HepG2 (cell line): ENCODE results near the gene RGR. TPM values are rescaled to one million over a fixed set of nuclear protein-coding genes. Genes with fewer than 3 reads are reported as not detected.

Source experiments
- ATAC-seq: fragments of 200-7000 bp; cut with Tn5 transposase; 3 replicates; pipeline ENCODE4 v1.9.1; 2020; ENCODE audit warnings: mild to moderate bottlenecking, moderate library complexity
- BruUV-seq: library from RNA; stranded (reverse); fragments of 400-500 nt; replicated peaks from 2 replicates; lab custom pipeline; 2021; lab: Mats Ljungman, UMichigan
- CTCF ChIA-PET: fragments of 300-600 bp; formaldehyde crosslinking; extraction: SDS; loops from one replicate; lab custom pipeline; 2021; ENCODE audit warnings: low total read pairs, inconsistent platforms, low intra/inter-chr PET ratio; lab: Yijun Ruan, JAX
- POLR2A ChIA-PET: fragments of 350-600 bp; sonication (Branson Sonifier 250); formaldehyde crosslinking; loops from one replicate; lab custom pipeline; 2020; ENCODE audit warnings: antibody characterized with exemption, inconsistent platforms; lab: Yijun Ruan, JAX
- DNase-seq: peaks from one replicate; pipeline ENCODE4 v3.0.0-alpha.2; 2015; ENCODE audit warnings: low spot score
- FAIRE-seq: peaks from 3 replicates; lab custom pipeline; 2011; peaks lifted over from hg19 to GRCh38; lab: Jason Lieb, UNC
- H2AFZ ChIP-seq: one replicate; pipeline ENCODE4 v1.6.1; 2011; ENCODE audit warnings: low read length, inconsistent platforms
- H3K27ac ChIP-seq: fragments of 300-600 bp; 3 replicates; pipeline ENCODE4 v1.8.0; 2011; ENCODE audit warnings: mixed run types, mild to moderate bottlenecking, mixed read lengths, low read length, inconsistent platforms; ENCODE audit not compliant: insufficient read depth; ENCODE audit errors: extremely low read length
- H3K27me3 ChIP-seq, 2 experiments: fragments of 200-600 bp in 1 of 2; 2 replicates in 1 of 2; 3 replicates in 1 of 2; pipeline versions ENCODE4 v1.6.0 to v1.8.0; 2011; ENCODE audit warnings: low read length in 2 of 2, mild to moderate bottlenecking in 2 of 2, moderate library complexity in 2 of 2, inconsistent platforms in 1 of 2; ENCODE audit not compliant: insufficient read depth in 2 of 2, control insufficient read depth in 1 of 2
- H3K36me3 ChIP-seq, 2 experiments: fragments of 200-600 bp in 1 of 2; replicated peaks in 1 of 2; 2 replicates in 1 of 2; 3 replicates in 1 of 2; pipeline versions ENCODE4 v1.5.1 to v1.8.0; 2011; ENCODE audit warnings: low read length in 2 of 2, inconsistent platforms in 1 of 2; ENCODE audit not compliant: insufficient read depth in 2 of 2, control insufficient read depth in 1 of 2
- H3K4me1 ChIP-seq: 2 replicates; pipeline ENCODE4 v1.5.1; 2012; ENCODE audit warnings: low read length, inconsistent platforms; ENCODE audit not compliant: insufficient read depth
- H3K4me2 ChIP-seq: 2 replicates; pipeline ENCODE4 v1.6.0; 2011; ENCODE audit warnings: low read depth, low read length, inconsistent platforms
- H3K4me3 ChIP-seq, 3 experiments: fragments of 200-600 bp in 1 of 3; sonication (generic), shearing (Covaris generic) in 1 of 3; replicated peaks in 1 of 3; 2 replicates each; pipeline ENCODE4 v1.5.1; 2011 to 2016; ENCODE audit warnings: low read length in 3 of 3, inconsistent platforms in 2 of 3, low read depth in 2 of 3, mild to moderate bottlenecking in 2 of 3, control low read depth in 1 of 3, mixed read lengths in 1 of 3; ENCODE audit not compliant: insufficient read depth in 1 of 3
- H3K79me2 ChIP-seq: one replicate; pipeline ENCODE4 v1.6.1; 2011; ENCODE audit warnings: low read length, inconsistent platforms; ENCODE audit not compliant: insufficient read depth
- H3K9ac ChIP-seq: 2 replicates; pipeline ENCODE4 v1.6.0; 2011; ENCODE audit warnings: mild to moderate bottlenecking, low read depth, low read length, inconsistent platforms; ENCODE audit not compliant: insufficient read depth
- H3K9me3 ChIP-seq: 2 replicates; pipeline ENCODE4 v1.5.1; 2012; ENCODE audit warnings: mild to moderate bottlenecking, low read length
- H4K20me1 ChIP-seq: 2 replicates; pipeline ENCODE4 v1.6.0; 2011; ENCODE audit warnings: inconsistent platforms, mild to moderate bottlenecking, low read length, moderate library complexity; ENCODE audit not compliant: insufficient read depth
- ARNTL ChIP-seq: sonication (generic); formaldehyde crosslinking; IDR thresholded peaks from 2 replicates; pipeline ENCODE4 v1.4.0; 2020; ENCODE audit warnings: mild to moderate bottlenecking, missing genetic modification reagents
- CREB1 ChIP-seq, 2 experiments: fragments of 450-650 bp in 1 of 2; IDR thresholded peaks; 2 replicates each; pipeline ENCODE4 v1.6.1; 2016 to 2017; ENCODE audit warnings: control low read depth in 1 of 2, mild to moderate bottlenecking in 1 of 2, missing compliant biosample characterization in 1 of 2, missing genetic modification characterization in 1 of 2
- DNMT3B ChIP-seq: conservative IDR thresholded peaks from 2 replicates; pipeline ENCODE4 v1.6.1; 2016; ENCODE audit warnings: missing biosample characterization, control low read depth
- DR1 ChIP-seq: sonication (generic); formaldehyde crosslinking; IDR thresholded peaks from 2 replicates; pipeline ENCODE4 v1.8.0; 2021; ENCODE audit warnings: mild to moderate bottlenecking, missing genetic modification reagents, inconsistent platforms
- ELF1 ChIP-seq: sonication (generic); formaldehyde crosslinking; IDR thresholded peaks from 2 replicates; pipeline ENCODE4 v1.4.0; 2020; ENCODE audit warnings: missing genetic modification reagents
- ELF3 ChIP-seq: IDR thresholded peaks from 2 replicates; pipeline ENCODE4 v1.6.1; 2016; ENCODE audit warnings: missing genetic modification reagents, missing compliant biosample characterization
- FOSL2 ChIP-seq: sonication (generic); formaldehyde crosslinking; IDR thresholded peaks from 2 replicates; pipeline ENCODE4 v1.4.0; 2020; ENCODE audit warnings: missing genetic modification reagents
- GTF3A ChIP-seq: sonication (generic); formaldehyde crosslinking; conservative IDR thresholded peaks from 2 replicates; pipeline ENCODE4 v1.4.0; 2020; ENCODE audit warnings: mild to moderate bottlenecking, missing genetic modification reagents
- KAT8 ChIP-seq: IDR thresholded peaks from 2 replicates; pipeline ENCODE4 v1.6.1; 2016; ENCODE audit warnings: missing genetic modification reagents, missing compliant biosample characterization
- MIER2 ChIP-seq: IDR thresholded peaks from 2 replicates; pipeline ENCODE4 v1.6.1; 2016; ENCODE audit warnings: missing biosample characterization, missing genetic modification reagents
- NFIB ChIP-seq: sonication (generic); formaldehyde crosslinking; IDR thresholded peaks from 2 replicates; pipeline ENCODE4 v1.9.0; 2021; ENCODE audit warnings: missing genetic modification reagents, mild to moderate bottlenecking, borderline replicate concordance
- NPAS2 ChIP-seq: sonication (generic); formaldehyde crosslinking; IDR thresholded peaks from 2 replicates; pipeline ENCODE4 v1.8.0; 2022; ENCODE audit warnings: mild to moderate bottlenecking, missing genetic modification reagents, borderline replicate concordance
- PAF1 ChIP-seq: IDR thresholded peaks from 2 replicates; pipeline ENCODE4 v1.6.1; 2016; ENCODE audit warnings: missing genetic modification reagents, missing compliant biosample characterization
- PITX1 ChIP-seq: sonication (generic); formaldehyde crosslinking; IDR thresholded peaks from 2 replicates; pipeline ENCODE4 v1.5.1; 2020; ENCODE audit warnings: mild to moderate bottlenecking, missing genetic modification reagents
- REST ChIP-seq, 2 experiments: IDR thresholded peaks; 2 replicates each; pipeline ENCODE4 v1.6.1; 2011 to 2012; ENCODE audit warnings: low read length in 2 of 2, borderline replicate concordance in 1 of 2, low read depth in 1 of 2, mild to moderate bottlenecking in 1 of 2, moderate library complexity in 1 of 2
- RORA ChIP-seq: sonication (generic); formaldehyde crosslinking; IDR thresholded peaks from 2 replicates; pipeline ENCODE4 v1.5.0; 2020; ENCODE audit warnings: mild to moderate bottlenecking, missing genetic modification reagents, moderate library complexity
- ZIK1 ChIP-seq: sonication (generic); formaldehyde crosslinking; IDR thresholded peaks from 2 replicates; pipeline ENCODE4 v1.5.0; 2020; ENCODE audit warnings: mild to moderate bottlenecking, low read depth, missing genetic modification reagents, borderline replicate concordance
- ZMAT5 ChIP-seq: sonication (generic); formaldehyde crosslinking; IDR thresholded peaks from 2 replicates; pipeline ENCODE4 v1.5.0; 2020; ENCODE audit warnings: mild to moderate bottlenecking, low read depth, missing genetic modification reagents, borderline replicate concordance
- ZNF143 ChIP-seq: sonication (generic); formaldehyde crosslinking; IDR thresholded peaks from 2 replicates; pipeline ENCODE4 v1.4.0; 2020; ENCODE audit warnings: missing genetic modification reagents
- ZNF891 ChIP-seq: sonication (generic); formaldehyde crosslinking; IDR thresholded peaks from 2 replicates; pipeline ENCODE4 v1.5.0; 2020; ENCODE audit warnings: mild to moderate bottlenecking, missing genetic modification reagents
- WGBS: methylation state at CpG from one replicate; pipeline ENCODE4 v1.1.6; 2017; ENCODE audit warnings: low lambda C conversion rate; 5-methylcytosine and 5-hydroxymethylcytosine counted together
- in situ Hi-C: cut with HindIII; loops from 2 replicates; pipeline ENCODE4 v1.10.0; 2017; ENCODE audit warnings: low pct_unique_long_range_greater_than_20kb; ENCODE audit not compliant: extremely low pct_ligation_motif_present
- intact Hi-C: fragments of 100-400 bp; cut with micrococcal nuclease; formaldehyde crosslinking; loops from one replicate; pipeline ENCODE4 v1.10.0; 2022; ENCODE audit not compliant: unreplicated experiment
- polyA plus RNA-seq, 8 experiments: library from polyadenylated mRNA; depleted of rRNA in 3 of 8; stranded (reverse) in 7 of 8; unstranded in 1 of 8; fragments of >200 nt; fragmentation: Illumina TruSeq in 4 of 8; extraction: Trizol in 4 of 8; gene quantifications; 2 replicates each; pipeline versions ENCODE4 v1.2.1 to v1.2.3, GENCODE V29; 2011 to 2016; ENCODE audit warnings: low read depth in 4 of 8, missing spikeins in 1 of 8, mixed read lengths in 1 of 8; ENCODE audit not compliant: insufficient read depth in 1 of 8
- total RNA-seq, 5 experiments: library from RNA; depleted of rRNA; stranded (reverse); fragments of >200 nt; fragmentation: Illumina TruSeq; extraction: Trizol; gene quantifications; 2 replicates each; pipeline ENCODE4 v1.2.3, GENCODE V29; 2016; ENCODE audit warnings: low read depth in 1 of 5

The RGR gene
- total and polyA plus RNA-seq, 2 of the 13 experiments (the other 11 are each of a cell fraction or from before 2014, with no cell fraction given), result 0.69 to 0.71 TPM

GRCh38 chr10:84293171-84293570 lies 48.3 kb downstream of the RGR start (continued):
- TF ChIP-seq DNMT3B (CRISPR knock-in tag), result no peak

GRCh38 chr10:84293574-84294016 lies 48.7 kb downstream of the RGR start:
- DNase-seq, result no peak
- POLR2A ChIA-PET, result no interaction called here
- in situ Hi-C loops, result no loop called here
- Histone ChIP-seq H3K79me2 (no peaks in the 10 kb centered on the region), H3K4me2 (no peak overlapping the region), H3K4me1 (no peaks in the 10 kb centered on the region), H3K4me3 (no peak overlapping the region)
- no peak for FAIRE-seq
- TF ChIP-seq ELF3 (CRISPR knock-in tag) (no peak), ELF1 (CRISPR knock-in tag) (no peak), REST (IDR thresholded peaks at IDR 0.05; ENCODE audit: borderline replicate concordance in 1 of 2, low read depth in 1 of 2, low read length in 2 of 2) (no peak), DR1 (CRISPR knock-in tag) (no peak), CREB1 (IDR thresholded peaks at IDR 0.05) (no peak), CREB1 (CRISPR knock-in tag; IDR thresholded peaks at IDR 0.05) (no peak), GTF3A (CRISPR knock-in tag) (no peak), PITX1 (CRISPR knock-in tag) (no peak), PAF1 (no peak), FOSL2 (CRISPR knock-in tag) (no peak), ZMAT5 (CRISPR knock-in tag) (no peak), ARNTL (CRISPR knock-in tag) (no peak), RORA (CRISPR knock-in tag) (no peak), NPAS2 (CRISPR knock-in tag) (no peak), ZNF143 (no peak), NFIB (no peak), ZNF891 (CRISPR knock-in tag) (no peak), MIER2 (CRISPR knock-in tag) (no peak), ZIK1 (CRISPR knock-in tag) (no peak), KAT8 (CRISPR knock-in tag) (no peak)
- TF ChIP-seq, all 625 proteins: peak for 0
- no peak overlapping the region for H3K27ac ChIP-seq
- intact Hi-C loops, result no loop called here
- 15% methylated on average over 3 of the region's 4 CpGs for WGBS
- H4K20me1 ChIP-seq, result no peaks in the 10 kb centered on the region
- no peak overlapping the region for H2AFZ ChIP-seq
- CTCF ChIA-PET, result no interaction called here
- no TSS peak for BruUV-seq
- no peaks in the 10 kb centered on the region for H3K9me3 ChIP-seq
- ATAC-seq, result no peak
- peaks cover 0 to 17% of the 10 kb centered on the region in 2 experiments; a peak in 2 of 5 replicates for H3K27me3 ChIP-seq
- H3K9ac ChIP-seq, result no peak overlapping the region
- no peaks in the 10 kb centered on the region for H3K36me3 ChIP-seq
